HCT116 (cell line): ENCODE data around the gene GON4L. TPM values are rescaled to one million over a fixed set of nuclear protein-coding genes. Genes with fewer than 3 reads are reported as not detected.

Experiments
- ATAC-seq: fragments of 200-7000 bp; cut with Tn5 transposase; 2 replicates; pipeline ENCODE4 v1.9.1; 2020; ENCODE audit warnings: mild to moderate bottlenecking, moderate library complexity
- BruUV-seq: library from RNA; stranded (reverse); fragments of 400-500 nt; replicated peaks from 2 replicates; lab custom pipeline; 2021; lab: Mats Ljungman, UMichigan
- CTCF ChIA-PET: fragments of 300-600 bp; sonication (Branson Sonifier 250); formaldehyde crosslinking; loops from one replicate; lab custom pipeline; 2021; ENCODE audit warnings: antibody characterized with exemption; lab: Charles Lee
- POLR2A ChIA-PET: fragments of 300-600, 350-600 bp; sonication (Branson Sonifier 250); formaldehyde crosslinking; loops from one replicate; lab custom pipeline; 2021; ENCODE audit warnings: antibody characterized with exemption; lab: Charles Lee
- RAD21 ChIA-PET, 2 experiments: fragments of 300-600 bp; sonication (Branson Sonifier 250); formaldehyde crosslinking; loops; one replicate each; lab custom pipeline; 2023; ENCODE audit warnings: low total read pairs in 2 of 2; ENCODE audit not compliant: uncharacterized antibody in 2 of 2, unreplicated experiment in 2 of 2, low non-redundant PET in 1 of 2; lab: Charles Lee
- DNase-seq: peaks from one replicate; pipeline ENCODE4 v3.0.0-alpha.2; 2010; ENCODE audit warnings: low read depth, low spot score
- H2AFZ ChIP-seq: fragments of 200-600 bp; shearing (Covaris generic), sonication (generic); 2 replicates; pipeline ENCODE4 v1.6.1; 2017; ENCODE audit warnings: low read depth, mixed run types, mixed read lengths, antibody characterized with exemption, low read length; ENCODE audit not compliant: poor library complexity, severe bottlenecking
- H3K27ac ChIP-seq: 2 replicates; pipeline ENCODE4 v1.5.1; 2012; ENCODE audit warnings: low read depth, low read length
- H3K27me3 ChIP-seq: fragments of 200-600 bp; sonication (generic); 2 replicates; pipeline ENCODE4 v1.6.1; 2016; ENCODE audit warnings: mixed run types, low read length, mixed read lengths; ENCODE audit not compliant: insufficient read depth
- H3K36me3 ChIP-seq, 2 experiments: fragments of 200-500 bp in 1 of 2; fragments of 200-600 bp in 1 of 2; sonication (Bioruptor generic) in 1 of 2; sonication (generic) in 1 of 2; 2 replicates each; pipeline versions ENCODE4 v1.5.1 to v1.6.1; 2014 to 2016; ENCODE audit warnings: low read length in 2 of 2, inconsistent platforms in 1 of 2, mixed read lengths in 1 of 2, mixed run types in 1 of 2; ENCODE audit not compliant: insufficient read depth in 2 of 2, control insufficient read depth in 1 of 2
- H3K4me1 ChIP-seq, 2 experiments: fragments of 200-600 bp in 1 of 2; sonication (generic) in 1 of 2; 2 replicates each; pipeline versions ENCODE4 v1.5.1 to v1.6.1; 2012 to 2017; ENCODE audit warnings: low read length in 2 of 2, inconsistent platforms in 1 of 2, mild to moderate bottlenecking in 1 of 2, mixed read lengths in 1 of 2, mixed run types in 1 of 2, moderate library complexity in 1 of 2; ENCODE audit not compliant: insufficient read depth in 2 of 2, control insufficient read depth in 1 of 2
- H3K4me2 ChIP-seq: fragments of 200-600 bp; sonication (generic); 2 replicates; pipeline ENCODE4 v1.6.1; 2017; ENCODE audit warnings: mixed run types, low read length, mixed read lengths
- H3K4me3 ChIP-seq, 2 experiments: fragments of 200-600 bp in 1 of 2; sonication (generic) in 1 of 2; replicated peaks in 1 of 2; 2 replicates each; pipeline ENCODE4 v1.5.1; 2011 to 2016; ENCODE audit warnings: low read length in 2 of 2, control low read depth in 1 of 2, low read depth in 1 of 2, mild to moderate bottlenecking in 1 of 2, mixed read lengths in 1 of 2, mixed run types in 1 of 2
- H3K79me2 ChIP-seq: fragments of 200-600 bp; sonication (generic); 2 replicates; pipeline ENCODE4 v1.6.1; 2017; ENCODE audit warnings: mild to moderate bottlenecking, mixed run types, low read length, moderate library complexity, mixed read lengths; ENCODE audit not compliant: insufficient read depth
- H3K9ac ChIP-seq: fragments of 200-600 bp; sonication (generic); 2 replicates; pipeline ENCODE4 v1.6.1; 2016; ENCODE audit warnings: low read length, mixed read lengths
- H3K9me2 ChIP-seq: fragments of 200-600 bp; sonication (generic), shearing (Covaris generic); 2 replicates; pipeline ENCODE4 v1.6.1; 2017; ENCODE audit warnings: mixed run types, mild to moderate bottlenecking, moderate library complexity; ENCODE audit not compliant: insufficient read depth
- H3K9me3 ChIP-seq, 2 experiments: fragments of 200-500 bp in 1 of 2; fragments of 200-600 bp in 1 of 2; sonication (Bioruptor generic) in 1 of 2; sonication (generic) in 1 of 2; 2 replicates each; pipeline ENCODE4 v1.6.1; 2014 to 2017; ENCODE audit warnings: low read length in 2 of 2, mixed read lengths in 2 of 2, inconsistent platforms in 1 of 2, low read depth in 1 of 2, mild to moderate bottlenecking in 1 of 2, mixed run types in 1 of 2, moderate library complexity in 1 of 2; ENCODE audit not compliant: control insufficient read depth in 1 of 2, insufficient read depth in 1 of 2
- H4K20me1 ChIP-seq: fragments of 200-600 bp; sonication (generic), shearing (Covaris generic); 2 replicates; pipeline ENCODE4 v1.6.1; 2017; ENCODE audit warnings: mixed run types, mild to moderate bottlenecking, moderate library complexity; ENCODE audit not compliant: insufficient read depth
- ATF3 ChIP-seq: IDR thresholded peaks from 2 replicates; pipeline ENCODE4 v1.6.1; 2012
- CBX3 ChIP-seq: IDR thresholded peaks from 2 replicates; pipeline ENCODE4 v1.6.1; 2012; ENCODE audit warnings: low read depth
- EZH2 ChIP-seq: fragments of 200-600 bp; sonication (generic); IDR thresholded peaks from 2 replicates; pipeline ENCODE4 v1.6.1; 2017; ENCODE audit warnings: antibody characterized with exemption, mixed run types
- EZH2phosphoT487 ChIP-seq: fragments of 200-600 bp; IDR thresholded peaks from 2 replicates; pipeline ENCODE4 v1.6.1; 2018; ENCODE audit warnings: antibody characterized with exemption, borderline replicate concordance
- FOSL1 ChIP-seq: IDR thresholded peaks from 2 replicates; pipeline ENCODE4 v1.6.1; 2012; ENCODE audit warnings: low read depth
- JUND ChIP-seq: IDR thresholded peaks from 2 replicates; pipeline ENCODE4 v1.6.1; 2012
- MAX ChIP-seq: IDR thresholded peaks from 2 replicates; pipeline ENCODE4 v1.6.1; 2012
- POLR2AphosphoS5 ChIP-seq: IDR thresholded peaks from 2 replicates; pipeline ENCODE4 v1.6.1; 2011; ENCODE audit warnings: mild to moderate bottlenecking, low read depth, low read length, moderate library complexity
- RAD21 ChIP-seq: IDR thresholded peaks from 2 replicates; pipeline ENCODE4 v1.6.1; 2012; ENCODE audit warnings: low read depth, mild to moderate bottlenecking
- SIN3A ChIP-seq: IDR thresholded peaks from 2 replicates; pipeline ENCODE4 v1.6.1; 2012; ENCODE audit warnings: low read depth
- SRF ChIP-seq: IDR thresholded peaks from 2 replicates; pipeline ENCODE4 v1.6.1; 2012; ENCODE audit warnings: low read depth
- TCF7L2 ChIP-seq: IDR thresholded peaks from 2 replicates; pipeline ENCODE4 v1.7.0; 2011; ENCODE audit warnings: borderline replicate concordance, inconsistent platforms; ENCODE audit not compliant: insufficient read depth, insufficient read length; ENCODE audit errors: extremely low read depth
- YY1 ChIP-seq: IDR thresholded peaks from 2 replicates; pipeline ENCODE4 v1.6.1; 2011; ENCODE audit warnings: low read length, low read depth, moderate library complexity, mild to moderate bottlenecking; ENCODE audit not compliant: insufficient replicate concordance; ENCODE audit errors: extremely low read depth
- ZBTB33 ChIP-seq: IDR thresholded peaks from 2 replicates; pipeline ENCODE4 v1.6.1; 2011; ENCODE audit warnings: mild to moderate bottlenecking, low read length, moderate library complexity; ENCODE audit not compliant: insufficient replicate concordance; ENCODE audit errors: extremely low read depth
- ZFX ChIP-seq: fragments of 450-650 bp; IDR thresholded peaks from 2 replicates; pipeline ENCODE4 v1.6.1; 2017
- ZNF274 ChIP-seq: fragments of 200-500 bp; sonication (Bioruptor generic); IDR thresholded peaks from 2 replicates; pipeline ENCODE4 v1.6.1; 2014; ENCODE audit warnings: mild to moderate bottlenecking, low read depth, low read length, inconsistent platforms
- intact Hi-C: fragments of 100-400 bp; cut with micrococcal nuclease; formaldehyde crosslinking; loops from 2 replicates; pipeline ENCODE4 v1.10.0; 2022
- total RNA-seq: library from RNA; stranded (reverse); gene quantifications from one replicate; pipeline ENCODE4 v1.2.1, GENCODE V29; 2021; ENCODE audit not compliant: unreplicated experiment

Gene GON4L
- total RNA-seq, 1 experiment from 2014 or later: 40.8 TPM

- DNase-seq (no peak), ATAC-seq (no peak)
- TF ChIP-seq SIN3A (no peak), POLR2AphosphoS5 (no peak), EZH2 (no peak), ATF3 (no peak), YY1 (no peak), SRF (no peak), MAX (no peak)
- H2AFZ ChIP-seq: no peak overlapping the region
- POLR2A ChIA-PET: no interaction called here
- no TSS peak for BruUV-seq
- no peak overlapping the region for H3K9ac ChIP-seq
- H4K20me1 ChIP-seq: no peaks in the 10 kb centered on the region
- H3K4me2 ChIP-seq: no peak overlapping the region
- no peaks in the 10 kb centered on the region; a peak in 1 of 4 replicates for H3K4me1 ChIP-seq
- RAD21 ChIA-PET: no interaction called here
- no peaks in the 10 kb centered on the region for H3K36me3 ChIP-seq
- H3K27ac ChIP-seq: no peak overlapping the region
- H3K9me3 ChIP-seq: no peaks in the 10 kb centered on the region
- CTCF ChIA-PET: no interaction called here
- H3K4me3 ChIP-seq: no peak overlapping the region
- H3K9me2 ChIP-seq: no peaks in the 10 kb centered on the region
- no peaks in the 10 kb centered on the region for H3K79me2 ChIP-seq
- intact Hi-C loops: no loop called here
- peaks cover 5% of the 10 kb centered on the region; the same call in 1 of the 2 replicates for H3K27me3 ChIP-seq
Measured at GRCh38 chr1:155877945-155878344, 20.9 kb upstream of the GON4L start.

GRCh38 chr1:155873860-155874259 is 16.8 kb upstream of the GON4L start:
- POLR2A ChIA-PET: no interaction called here
- CTCF ChIA-PET: no interaction called here
- Histone ChIP-seq H3K9me3 (no peaks in the 10 kb centered on the region), H3K9ac (no peak overlapping the region), H2AFZ (no peak overlapping the region), H3K36me3 (no peaks in the 10 kb centered on the region), H3K4me3 (no peak overlapping the region), H3K27ac (no peak overlapping the region), H4K20me1 (no peaks in the 10 kb centered on the region), H3K4me2 (no peak overlapping the region), H3K9me2 (no peaks in the 10 kb centered on the region), H3K27me3 (no peaks in the 10 kb centered on the region), H3K79me2 (no peaks in the 10 kb centered on the region), H3K4me1 (no peaks in the 10 kb centered on the region; a peak in 1 of 4 replicates)
- ATAC-seq (no peak), DNase-seq (no peak)
- RAD21 ChIA-PET: no interaction called here
- intact Hi-C loops: no loop called here
- no TSS peak for BruUV-seq
- no peak for TF ChIP-seq SRF
- TF ChIP-seq POLR2AphosphoS5: no peak
- TF ChIP-seq ZNF274: no peak
- no peak for TF ChIP-seq EZH2phosphoT487
- no peak for TF ChIP-seq ZBTB33
- no peak for TF ChIP-seq FOSL1
- no peak for TF ChIP-seq ATF3
- no peak for TF ChIP-seq YY1
- no peak for TF ChIP-seq CBX3
- no peak for TF ChIP-seq JUND
- TF ChIP-seq TCF7L2: no peak
- TF ChIP-seq RAD21: no peak
- TF ChIP-seq SIN3A: no peak
- TF ChIP-seq ZFX: no peak
